Spleen (tissue), 7 donors: Measurements from ENCODE around the gene BAG5.

ENCODE experiments used
- CTCF ChIP-seq, 11 experiments: fragments of 200-600 bp in 7 of 11; fragments of 450-650 bp in 4 of 11; sonication (generic) in 4 of 11; IDR thresholded peaks in 8 of 11; conservative IDR thresholded peaks in 3 of 11; 1 replicate in 7 of 11; 2 replicates in 4 of 11; pipeline versions ENCODE4 v1.4.0 to v1.8.0; 2016 to 2021; ENCODE audit warnings: antibody characterized with exemption in 11 of 11, inconsistent platforms in 4 of 11, mild to moderate bottlenecking in 1 of 11
- POLR2A ChIP-seq, 3 donors: fragments of 450-650 bp; IDR thresholded peaks; one replicate each; pipeline ENCODE4 v1.5.1; 2017; ENCODE audit warnings: antibody characterized with exemption in 3 of 3, mild to moderate bottlenecking in 1 of 3
- POLR2AphosphoS5 ChIP-seq, 3 donors: sonication (generic); formaldehyde crosslinking; IDR thresholded peaks; one replicate each; pipeline ENCODE4 v1.5.1; 2017; ENCODE audit warnings: antibody characterized with exemption in 3 of 3
- donor health status: DM: no; HTN: no; CAD: no; lungs with moderate emphysema.
- donor health status: DM: no; HTN: no; CAD: no.
- donor health status: DM: no; HTN: no; CAD: no.

- TF ChIP-seq CTCF (IDR thresholded peaks at IDR 0.05 in 8 of 11, conservative IDR thresholded peaks at IDR 0.05 in 3 of 11) (no peak), POLR2A (IDR thresholded peaks at IDR 0.05) (no peak), POLR2AphosphoS5 (IDR thresholded peaks at IDR 0.05) (no peak)
Observed at GRCh38 chr14:103523575-103523954, 38.9 kb downstream of the BAG5 start.
